K562 (cell line): Measurements from ENCODE around the gene EOLA1. TPM values are rescaled to one million over a fixed set of nuclear protein-coding genes. Genes with fewer than 3 reads are reported as not detected.
"Not testable (repeated sequence)": the region's sequence is repeated elsewhere in the genome, so short reads cannot be mapped to it uniquely, and the experiment has no call there.

ENCODE experiments used
- ATAC-seq: fragments of 200-7000 bp; cut with Tn5 transposase; 3 replicates; pipeline ENCODE4 v1.9.1; 2020; ENCODE audit warnings: moderate library complexity
- BruUV-seq: library from RNA; stranded (reverse); fragments of 400-500 nt; replicated peaks from 2 replicates; lab custom pipeline; 2021; lab: Mats Ljungman, UMichigan
- CTCF ChIA-PET: fragments of 300-600 bp; formaldehyde crosslinking; extraction: SDS; loops from one replicate; lab custom pipeline; 2021; ENCODE audit warnings: low intra/inter-chr PET ratio; lab: Yijun Ruan, JAX
- POLR2A ChIA-PET: fragments of 300-600, 350-650 bp; sonication (Branson Sonifier 250); formaldehyde crosslinking; extraction: SDS; loops from one replicate; lab custom pipeline; 2021; ENCODE audit warnings: antibody characterized with exemption, inconsistent platforms; lab: Yijun Ruan, JAX
- DNase-seq, 4 experiments: peaks; one replicate each; pipeline versions ENCODE4 v3.0.0 to v3.0.0-alpha.2; 2011 to 2018; ENCODE audit warnings: low spot score in 3 of 4, mixed read lengths in 3 of 4; ENCODE audit errors: extremely low read depth in 1 of 4
- FAIRE-seq: peaks from 2 replicates; lab custom pipeline; 2011; peaks lifted over from hg19 to GRCh38; lab: Jason Lieb, UNC
- H2AFZ ChIP-seq: 2 replicates; pipeline ENCODE4 v1.6.0; 2011; ENCODE audit warnings: low read depth, low read length, control low read depth, inconsistent platforms
- H3K27ac ChIP-seq: fragments of 200-600 bp; 3 replicates; pipeline ENCODE4 v1.8.0; 2011; ENCODE audit warnings: low read depth, mild to moderate bottlenecking, control low read depth, inconsistent platforms, low read length, moderate library complexity, mixed read lengths; ENCODE audit errors: extremely low read depth
- H3K27me3 ChIP-seq, 2 experiments: fragments of 300-600 bp in 1 of 2; 2 replicates in 1 of 2; 3 replicates in 1 of 2; pipeline versions ENCODE4 v1.6.0 to v1.8.0; 2011; ENCODE audit warnings: inconsistent platforms in 2 of 2, low read length in 2 of 2, mild to moderate bottlenecking in 1 of 2, mixed read lengths in 1 of 2, moderate library complexity in 1 of 2; ENCODE audit not compliant: control insufficient read depth in 2 of 2, insufficient read depth in 2 of 2
- H3K36me3 ChIP-seq: fragments of 300-600 bp; 3 replicates; pipeline ENCODE4 v1.8.0; 2011; ENCODE audit warnings: mild to moderate bottlenecking, low read length, inconsistent platforms; ENCODE audit not compliant: control insufficient read depth, insufficient read depth
- H3K4me1 ChIP-seq, 2 experiments: fragments of 200-600 bp in 1 of 2; replicated peaks in 1 of 2; 2 replicates in 1 of 2; 3 replicates in 1 of 2; pipeline versions ENCODE4 v1.5.1 to v1.8.0; 2011; ENCODE audit warnings: inconsistent platforms in 2 of 2, low read length in 2 of 2, mild to moderate bottlenecking in 1 of 2, mixed read lengths in 1 of 2, moderate library complexity in 1 of 2; ENCODE audit not compliant: control insufficient read depth in 2 of 2, insufficient read depth in 2 of 2
- H3K4me2 ChIP-seq: 2 replicates; pipeline ENCODE4 v1.6.1; 2011; ENCODE audit warnings: low read length, control low read depth, inconsistent platforms, mixed read lengths; ENCODE audit not compliant: insufficient read depth
- H3K4me3 ChIP-seq: fragments of 200-600 bp; sonication (generic), shearing (Covaris generic); 2 replicates; pipeline ENCODE4 v1.5.1; 2016; ENCODE audit warnings: control low read depth, inconsistent platforms
- H3K79me2 ChIP-seq: fragments of 200-600 bp; 3 replicates; pipeline ENCODE4 v1.8.0; 2011; ENCODE audit warnings: low read length, inconsistent platforms; ENCODE audit not compliant: control insufficient read depth, insufficient read depth
- H3K9ac ChIP-seq, 2 experiments: 2 replicates each; pipeline versions ENCODE4 v1.6.0 to v1.6.1; 2011; ENCODE audit warnings: low read depth in 2 of 2, low read length in 2 of 2, control low read depth in 1 of 2, inconsistent platforms in 1 of 2, mild to moderate bottlenecking in 1 of 2, mixed read lengths in 1 of 2; ENCODE audit not compliant: insufficient read depth in 1 of 2
- H3K9me1 ChIP-seq: one replicate; pipeline ENCODE4 v1.6.0; 2011; ENCODE audit warnings: inconsistent platforms, mild to moderate bottlenecking, low read length, moderate library complexity; ENCODE audit not compliant: control insufficient read depth, insufficient read depth
- H3K9me3 ChIP-seq: replicated peaks from 2 replicates; pipeline ENCODE4 v1.5.1; 2011; ENCODE audit warnings: low read depth, low read length, inconsistent platforms; ENCODE audit not compliant: control insufficient read depth, insufficient read depth
- H4K20me1 ChIP-seq: replicated peaks from 2 replicates; pipeline ENCODE4 v1.6.1; 2011; ENCODE audit warnings: low read length, inconsistent platforms, mixed read lengths; ENCODE audit not compliant: control insufficient read depth, insufficient read depth
- WGBS: fragments of 100-300 bp; shearing (Covaris generic); methylation state at CpG from one replicate; pipeline ENCODE4 v1.1.6; 2016; ENCODE audit warnings: low coverage, mixed read lengths; ENCODE audit not compliant: insufficient coverage; ENCODE audit errors: missing lambda C conversion rate; 5-methylcytosine and 5-hydroxymethylcytosine counted together
- in situ Hi-C: fragments of 300-500 bp; cut with MboI; formaldehyde crosslinking; loops from 4 replicates; pipeline ENCODE4 v1.15.0; 2018; ENCODE audit warnings: inconsistent platforms, mixed read lengths
- intact Hi-C: fragments of 100-400 bp; cut with micrococcal nuclease; formaldehyde crosslinking; loops from 2 replicates; pipeline ENCODE4 v1.14.2; 2022
- polyA plus RNA-seq, 8 experiments: library from polyadenylated mRNA; depleted of rRNA in 4 of 8; stranded (reverse) in 5 of 8; unstranded in 3 of 8; fragments of >200 nt; fragmentation: Nextera tagmentation in 2 of 8; fragmentation: Illumina TruSeq in 1 of 8; extraction: Ambion mirVana in 2 of 8; extraction: Trizol in 1 of 8; gene quantifications; 2 replicates each; pipeline versions ENCODE4 v1.2.1 to v1.2.3, GENCODE V29; 2011 to 2014; ENCODE audit warnings: inconsistent platforms in 1 of 8, missing spikeins in 1 of 8
- total RNA-seq, 7 experiments: library from RNA; depleted of rRNA in 6 of 7; stranded (reverse); fragments of >200 nt in 6 of 7; fragmentation: Illumina TruSeq in 2 of 7; extraction: Trizol in 2 of 7; gene quantifications; 2 replicates each; pipeline versions ENCODE4 v1.2.1 to v1.2.3, GENCODE V29; 2011 to 2021; ENCODE audit warnings: low replicate concordance in 1 of 7

EOLA1 gene
- total and polyA plus RNA-seq, 9 of the 15 experiments (the other 6 are each of a cell fraction or from before 2014, with no cell fraction given) = 6.3 to 32.9 (median 18.2) TPM

DNA sequence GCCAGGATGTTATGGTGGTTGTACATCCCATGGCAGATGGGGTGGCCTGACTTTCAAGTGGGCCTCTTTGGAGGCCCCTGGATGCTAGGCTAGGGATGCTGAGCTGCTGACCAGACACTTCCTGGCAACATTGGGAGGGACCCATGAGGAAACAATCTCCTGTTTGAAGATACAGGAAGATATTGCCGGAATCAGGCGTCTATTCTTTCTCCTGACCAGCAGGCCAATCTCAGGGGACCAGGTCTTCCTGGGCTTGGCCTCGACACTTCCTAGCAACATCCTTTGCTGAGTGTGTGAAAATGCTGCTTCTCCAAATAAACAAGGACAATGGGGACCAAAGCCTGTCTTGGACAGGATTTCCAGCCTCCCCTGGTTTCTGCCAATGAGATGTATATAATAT, 7.0 kb downstream of the EOLA1 start:
- H3K9me3 ChIP-seq, H3K36me3 ChIP-seq, H3K9me1 ChIP-seq, in situ Hi-C loops, intact Hi-C loops, H3K79me2 ChIP-seq, H3K27me3 ChIP-seq, DNase-seq, CTCF ChIA-PET, H2AFZ ChIP-seq, H3K4me2 ChIP-seq, ATAC-seq, FAIRE-seq, H4K20me1 ChIP-seq, BruUV-seq, H3K4me1 ChIP-seq, H3K4me3 ChIP-seq, H3K9ac ChIP-seq, H3K27ac ChIP-seq, POLR2A ChIA-PET: not testable (repeated sequence)
- WGBS = no CpG with 5 or more reads among the region's 3 CpGs

DNA sequence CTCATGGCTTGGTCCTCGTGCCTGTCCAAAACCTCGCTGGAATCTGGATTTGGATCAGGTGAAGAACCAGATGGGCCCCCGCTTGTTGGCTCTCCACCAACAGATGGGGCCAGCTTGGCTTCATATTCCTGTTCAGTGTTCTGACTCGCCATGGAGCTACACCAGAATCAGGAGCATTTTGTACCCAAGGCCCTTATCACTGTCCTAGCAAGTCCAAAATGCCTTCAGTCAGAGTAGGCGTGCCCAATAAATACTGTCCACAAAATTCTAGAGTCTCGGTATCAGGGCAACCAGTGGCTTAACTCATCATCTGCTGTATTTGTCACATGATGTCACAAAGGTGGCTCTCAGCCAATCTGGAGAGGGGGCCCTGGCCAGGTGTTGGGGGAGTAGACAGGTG, 8.9 kb downstream of the EOLA1 start, which contains the start of gene HSFX3:
TSS of gene HSFX3 (minus strand) at position 224 of the 400 bp plus-strand sequence. CDS start at position 152, 72 bp downstream.
- H3K4me1 ChIP-seq, in situ Hi-C loops, ATAC-seq, H3K79me2 ChIP-seq, BruUV-seq, H3K36me3 ChIP-seq, H3K9me1 ChIP-seq, H3K27me3 ChIP-seq, H3K27ac ChIP-seq, H2AFZ ChIP-seq, H3K9me3 ChIP-seq, H3K9ac ChIP-seq, DNase-seq, FAIRE-seq, CTCF ChIA-PET, H4K20me1 ChIP-seq, POLR2A ChIA-PET, H3K4me3 ChIP-seq, intact Hi-C loops, H3K4me2 ChIP-seq: not testable (repeated sequence)
- no CpG with 5 or more reads among the region's 6 CpGs for WGBS

- FAIRE-seq, H2AFZ ChIP-seq, H3K27me3 ChIP-seq, H3K9ac ChIP-seq, in situ Hi-C loops, ATAC-seq, H4K20me1 ChIP-seq, POLR2A ChIA-PET, CTCF ChIA-PET, H3K4me2 ChIP-seq, H3K9me1 ChIP-seq, H3K36me3 ChIP-seq, H3K27ac ChIP-seq, H3K79me2 ChIP-seq, H3K4me3 ChIP-seq, DNase-seq, H3K9me3 ChIP-seq, BruUV-seq, intact Hi-C loops, H3K4me1 ChIP-seq: not testable (repeated sequence)
- WGBS = no CpG with 5 or more reads among the region's 1 CpG
Measured at GRCh38 chrX:149550454-149550853, 9.6 kb downstream of the EOLA1 start.

GRCh38 chrX:149551245-149551938, 10.6 kb downstream of the EOLA1 start:
- H3K9me1 ChIP-seq, POLR2A ChIA-PET, BruUV-seq, H3K9me3 ChIP-seq, H3K4me2 ChIP-seq, H3K4me1 ChIP-seq, H3K4me3 ChIP-seq, in situ Hi-C loops, H4K20me1 ChIP-seq, DNase-seq, H3K9ac ChIP-seq, H3K79me2 ChIP-seq, H3K27me3 ChIP-seq, H2AFZ ChIP-seq, ATAC-seq, H3K36me3 ChIP-seq, intact Hi-C loops, CTCF ChIA-PET, H3K27ac ChIP-seq, FAIRE-seq: not testable (repeated sequence)
- no CpG with 5 or more reads among the region's 4 CpGs for WGBS
